SU-DHL-6 (cell line): ENCODE data around the gene SOX13.

Experiments
- H2AFZ ChIP-seq: fragments of 200-600 bp; sonication (generic); 2 replicates; pipeline ENCODE4 v1.6.1; 2014; ENCODE audit warnings: low read depth, mild to moderate bottlenecking, moderate library complexity, mixed read lengths, antibody characterized with exemption, low read length; ENCODE audit not compliant: severe bottlenecking
- H3F3A ChIP-seq: fragments of 200-600 bp; shearing (Covaris generic); 2 replicates; pipeline ENCODE4 v1.6.0; 2016; ENCODE audit warnings: antibody characterized with exemption, mild to moderate bottlenecking; ENCODE audit not compliant: insufficient read depth
- H3K27ac ChIP-seq: fragments of 200-600 bp; sonication (generic); 2 replicates; pipeline ENCODE4 v1.5.1; 2016; ENCODE audit warnings: low read depth, mild to moderate bottlenecking, low read length, moderate library complexity, mixed read lengths
- H3K27me3 ChIP-seq: fragments of 200-600 bp; sonication (generic), shearing (Covaris generic); 2 replicates; pipeline ENCODE4 v1.6.0; 2014; ENCODE audit warnings: mild to moderate bottlenecking, low read length
- H3K36me3 ChIP-seq: fragments of 200-600 bp; sonication (generic); 2 replicates; pipeline ENCODE4 v1.6.1; 2014; ENCODE audit warnings: mild to moderate bottlenecking, low read length, mixed read lengths
- H3K4me2 ChIP-seq: fragments of 300-600, 200-600 bp; shearing (Covaris generic), sonication (generic); 2 replicates; pipeline ENCODE4 v1.6.0; 2014; ENCODE audit warnings: low read length, low read depth, mild to moderate bottlenecking; ENCODE audit not compliant: poor library complexity, severe bottlenecking
- H3K4me3 ChIP-seq: fragments of 200-600 bp; sonication (generic); 2 replicates; pipeline ENCODE4 v1.5.1; 2014; ENCODE audit warnings: antibody characterized with exemption, low read length, mild to moderate bottlenecking, mixed read lengths; ENCODE audit not compliant: insufficient read depth, poor library complexity, severe bottlenecking
- H3K79me2 ChIP-seq: fragments of 200-600 bp; sonication (generic); 2 replicates; pipeline ENCODE4 v1.6.1; 2014; ENCODE audit warnings: mild to moderate bottlenecking, low read length, moderate library complexity; ENCODE audit not compliant: insufficient read depth
- H3K9ac ChIP-seq: fragments of 200-600 bp; sonication (generic); 2 replicates; pipeline ENCODE4 v1.7.0; 2014; ENCODE audit warnings: mild to moderate bottlenecking, low read length
- H3K9me2 ChIP-seq: fragments of 200-600 bp; sonication (generic); replicated peaks from 2 replicates; pipeline ENCODE4 v1.6.1; 2014; ENCODE audit warnings: low read length; ENCODE audit not compliant: insufficient read depth
- H3K9me3 ChIP-seq: fragments of 200-600 bp; sonication (generic); 2 replicates; pipeline ENCODE4 v1.6.1; 2014; ENCODE audit warnings: low read length, mixed read lengths; ENCODE audit not compliant: insufficient read depth
- H4K20me1 ChIP-seq: fragments of 200-600 bp; sonication (generic); 2 replicates; pipeline ENCODE4 v1.6.1; 2014; ENCODE audit warnings: low read depth, mild to moderate bottlenecking, antibody characterized with exemption, low read length, moderate library complexity, mixed read lengths
- CTCF ChIP-seq: fragments of 200-600 bp; sonication (generic); IDR thresholded peaks from one replicate; pipeline ENCODE4 v1.5.1; 2017; ENCODE audit warnings: antibody characterized with exemption, mild to moderate bottlenecking, low read length, moderate library complexity; ENCODE audit not compliant: insufficient read depth, poor library complexity, severe bottlenecking
- EZH2phosphoT487 ChIP-seq: fragments of 200-600 bp; sonication (generic), shearing (Covaris generic); conservative IDR thresholded peaks from 2 replicates; pipeline ENCODE4 v1.6.1; 2018; ENCODE audit warnings: mild to moderate bottlenecking, antibody characterized with exemption, low read length, moderate library complexity, mixed read lengths

SOX13 gene

GRCh38 chr1:204091066-204091465 is 18.2 kb downstream of the SOX13 start:
- no peak overlapping the region for H3K4me3 ChIP-seq
- H3K9me2 ChIP-seq, result no peaks in the 10 kb centered on the region
- H4K20me1 ChIP-seq, result no peaks in the 10 kb centered on the region
- no peak overlapping the region for H3K27ac ChIP-seq
- H3K79me2 ChIP-seq, result no peaks in the 10 kb centered on the region
- no peak overlapping the region for H3K4me2 ChIP-seq
- no peak overlapping the region for H2AFZ ChIP-seq
- H3K9me3 ChIP-seq, result no peaks in the 10 kb centered on the region
- H3K9ac ChIP-seq, result no peak overlapping the region
- H3K36me3 ChIP-seq, result no peaks in the 10 kb centered on the region
- H3K27me3 ChIP-seq, result no peaks in the 10 kb centered on the region
- H3F3A ChIP-seq, result no peaks in the 10 kb centered on the region
- TF ChIP-seq EZH2phosphoT487 (no peak), CTCF (no peak)

GRCh38 chr1:204091787-204092312 is 18.9 kb downstream of the SOX13 start:
- Histone ChIP-seq H3K9me2 (no peaks in the 10 kb centered on the region), H3K9me3 (no peaks in the 10 kb centered on the region), H3K27ac (no peak overlapping the region), H3K36me3 (no peaks in the 10 kb centered on the region), H2AFZ (no peak overlapping the region), H3K4me3 (no peak overlapping the region), H3K27me3 (no peaks in the 10 kb centered on the region; the same call in 1 of the 2 replicates), H3F3A (no peaks in the 10 kb centered on the region), H3K79me2 (no peaks in the 10 kb centered on the region), H3K9ac (no peak overlapping the region), H3K4me2 (no peak overlapping the region), H4K20me1 (no peaks in the 10 kb centered on the region)
- TF ChIP-seq CTCF (no peak), EZH2phosphoT487 (no peak)

- no peaks in the 10 kb centered on the region for H4K20me1 ChIP-seq
- no peak overlapping the region for H3K9ac ChIP-seq
- no peak overlapping the region for H3K27ac ChIP-seq
- no peaks in the 10 kb centered on the region for H3K36me3 ChIP-seq
- no peak for TF ChIP-seq CTCF
- no peak for TF ChIP-seq EZH2phosphoT487
- no peaks in the 10 kb centered on the region for H3K79me2 ChIP-seq
- H3K9me3 ChIP-seq, result no peaks in the 10 kb centered on the region
- H3K4me2 ChIP-seq, result no peak overlapping the region
- no peak overlapping the region for H3K4me3 ChIP-seq
- H2AFZ ChIP-seq, result no peak overlapping the region
- H3K27me3 ChIP-seq, result no peaks in the 10 kb centered on the region; the same call in 1 of the 2 replicates
- H3F3A ChIP-seq, result no peaks in the 10 kb centered on the region
- no peaks in the 10 kb centered on the region for H3K9me2 ChIP-seq
Observed at GRCh38 chr1:204092632-204093420, 19.9 kb downstream of the SOX13 start.
